HEK293 (cell line): ENCODE data around the gene PROB1.

ENCODE experiments used
- REST ChIP-seq: fragments of 450-650 bp; formaldehyde crosslinking; IDR thresholded peaks from 2 replicates; pipeline ENCODE4 v1.5.1; 2016; ENCODE audit warnings: missing biosample characterization, missing genetic modification characterization
- ZNF280C ChIP-seq: fragments of 450-650 bp; formaldehyde crosslinking; IDR thresholded peaks from 2 replicates; pipeline ENCODE4 v1.5.1; 2016; ENCODE audit warnings: missing biosample characterization, missing genetic modification characterization

GRCh38 chr5:139389701-139390638 lies 4.9 kb downstream of the PROB1 start, which contains the start of gene MZB1:
- TF ChIP-seq ZNF280C (tag by site-specific recombination), result no peak
- TF ChIP-seq REST, result no peak
